Karpas-422 (cell line): Measurements from ENCODE around the gene PPP2R2D. TPM values are rescaled to one million over a fixed set of nuclear protein-coding genes. Genes with fewer than 3 reads are reported as not detected.

Experiments
- DNase-seq: peaks from one replicate; pipeline ENCODE4 v3.0.0-alpha.2; 2015
- H2AFZ ChIP-seq: fragments of 200-600 bp; sonication (generic); 2 replicates; pipeline ENCODE4 v1.6.1; 2014; ENCODE audit warnings: antibody characterized with exemption, low read length, mixed read lengths
- H3K27ac ChIP-seq: fragments of 200-600 bp; sonication (generic); 2 replicates; pipeline ENCODE4 v1.5.1; 2014; ENCODE audit warnings: mild to moderate bottlenecking, low read length, moderate library complexity
- H3K27me3 ChIP-seq: fragments of 200-600 bp; sonication (generic); 2 replicates; pipeline ENCODE4 v1.6.1; 2014; ENCODE audit warnings: low read length, mixed read lengths
- H3K36me3 ChIP-seq: fragments of 200-600 bp; sonication (generic); 2 replicates; pipeline ENCODE4 v1.6.1; 2014; ENCODE audit warnings: low read length, mixed read lengths; ENCODE audit not compliant: insufficient read depth
- H3K4me1 ChIP-seq: fragments of 200-600 bp; sonication (generic); 2 replicates; pipeline ENCODE4 v1.6.1; 2014; ENCODE audit warnings: mild to moderate bottlenecking, low read length, mixed read lengths
- H3K4me2 ChIP-seq: fragments of 200-600 bp; sonication (generic); 2 replicates; pipeline ENCODE4 v1.6.1; 2014; ENCODE audit warnings: low read length, low read depth, mild to moderate bottlenecking; ENCODE audit not compliant: poor library complexity, severe bottlenecking
- H3K4me3 ChIP-seq: fragments of 200-600 bp; sonication (generic); 2 replicates; pipeline ENCODE4 v1.5.1; 2014; ENCODE audit warnings: mild to moderate bottlenecking, antibody characterized with exemption, low read length, mixed read lengths
- H3K79me2 ChIP-seq: fragments of 200-600 bp; sonication (generic); 2 replicates; pipeline ENCODE4 v1.6.1; 2014; ENCODE audit warnings: mild to moderate bottlenecking, low read length, mixed read lengths
- H3K9ac ChIP-seq: fragments of 200-600 bp; sonication (generic); 2 replicates; pipeline ENCODE4 v1.6.0; 2014; ENCODE audit warnings: low read length
- H3K9me2 ChIP-seq: fragments of 200-600 bp; sonication (generic), shearing (Covaris generic); replicated peaks from 2 replicates; pipeline ENCODE4 v1.6.0; 2014; ENCODE audit warnings: mild to moderate bottlenecking, low read length, moderate library complexity; ENCODE audit not compliant: insufficient read depth
- H3K9me3 ChIP-seq: fragments of 300-700, 200-600 bp; sonication (generic); 2 replicates; pipeline ENCODE4 v1.6.1; 2014; ENCODE audit warnings: low read length, mixed read lengths
- H4K20me1 ChIP-seq: fragments of 200-600 bp; sonication (generic); 2 replicates; pipeline ENCODE4 v1.6.1; 2014; ENCODE audit warnings: mild to moderate bottlenecking, antibody characterized with exemption, low read length, low read depth; ENCODE audit not compliant: insufficient read depth
- total RNA-seq: library from RNA; depleted of rRNA; stranded (reverse); fragments of >200 nt; shearing (Covaris generic); gene quantifications from 2 replicates; pipeline ENCODE4 v1.2.3, GENCODE V29; 2014; ENCODE audit warnings: low replicate concordance

PPP2R2D gene
- total RNA-seq, 1 experiment from 2014 or later: 32.9 TPM

DNA sequence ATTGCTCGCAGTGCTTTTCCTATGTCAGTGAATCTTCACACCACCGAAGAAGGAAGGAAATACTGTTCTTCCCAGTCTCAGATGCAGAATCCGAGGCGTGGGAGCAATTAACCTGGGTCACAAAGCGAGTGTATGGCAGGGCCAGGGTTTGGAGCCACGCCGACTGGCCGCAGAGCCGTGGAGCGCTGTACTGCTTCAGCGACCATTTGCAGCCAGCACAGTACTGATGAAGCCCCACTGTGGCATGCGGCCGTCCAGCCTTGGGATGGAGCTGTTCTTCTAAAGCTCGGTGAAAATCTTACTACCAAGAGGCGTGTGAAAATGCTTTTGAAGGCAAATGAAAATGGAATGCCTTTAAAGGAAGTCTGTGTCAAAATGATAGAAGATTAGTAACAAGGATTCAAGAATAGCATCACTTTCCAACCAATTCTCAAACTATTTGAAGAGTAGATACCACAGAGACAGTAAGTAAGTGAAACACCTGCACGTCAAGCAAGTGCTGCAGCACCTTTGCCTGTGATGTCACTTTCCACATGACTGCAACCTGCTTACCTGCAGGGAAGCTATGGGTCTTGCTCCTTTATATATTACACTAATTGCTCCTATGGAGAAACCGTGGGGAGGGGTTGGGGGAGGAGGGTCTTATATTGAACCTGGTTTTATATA, 4.9 kb downstream of the PPP2R2D start:
- Histone ChIP-seq H4K20me1 (peaks cover 34% of the 10 kb centered on the region), H3K4me3 (no peak overlapping the region)

GRCh38 chr10:131906269-131906639, 5.4 kb downstream of the PPP2R2D start:
- H3K79me2 ChIP-seq: peaks cover 97% of the 10 kb centered on the region
- no peaks in the 10 kb centered on the region for H3K9me2 ChIP-seq
- peaks cover 29% of the 10 kb centered on the region for H3K4me1 ChIP-seq
- H3K36me3 ChIP-seq: peaks cover 6% of the 10 kb centered on the region; the same call in 1 of the 2 replicates
- H2AFZ ChIP-seq: no peak overlapping the region
- H3K27me3 ChIP-seq: no peaks in the 10 kb centered on the region
- DNase-seq: peak; percentile 34
- no peak overlapping the region for H3K4me3 ChIP-seq
- H3K9me3 ChIP-seq: no peaks in the 10 kb centered on the region
- H3K9ac ChIP-seq: no peak overlapping the region
- H3K4me2 ChIP-seq: no peak overlapping the region
- peaks cover 34% of the 10 kb centered on the region for H4K20me1 ChIP-seq
- no peak overlapping the region for H3K27ac ChIP-seq

More for the DNA sequence above, 4.9 kb downstream of the PPP2R2D start:
- DNase-seq: peak; percentile 37
- Histone ChIP-seq H3K9ac (no peak overlapping the region), H3K27ac (no peak overlapping the region), H3K36me3 (peaks cover 6% of the 10 kb centered on the region; the same call in 1 of the 2 replicates), H3K4me2 (no peak overlapping the region), H2AFZ (no peak overlapping the region), H3K9me2 (no peaks in the 10 kb centered on the region), H3K27me3 (no peaks in the 10 kb centered on the region), H3K79me2 (peaks cover 94% of the 10 kb centered on the region), H3K9me3 (no peaks in the 10 kb centered on the region), H3K4me1 (peaks cover 29% of the 10 kb centered on the region)

GRCh38 chr10:131907679-131908078, 6.9 kb downstream of the PPP2R2D start:
- Histone ChIP-seq H3K4me2 (no peak overlapping the region), H3K9me3 (no peaks in the 10 kb centered on the region), H3K4me1 (peaks cover 21% of the 10 kb centered on the region), H3K9ac (no peak overlapping the region), H4K20me1 (peaks cover 31% of the 10 kb centered on the region), H3K9me2 (no peaks in the 10 kb centered on the region), H3K27ac (no peak overlapping the region), H3K4me3 (no peak overlapping the region), H3K36me3 (peaks cover 16% of the 10 kb centered on the region), H3K79me2 (peaks cover 97% of the 10 kb centered on the region), H2AFZ (no peak overlapping the region), H3K27me3 (no peaks in the 10 kb centered on the region)
- DNase-seq: peak; percentile 31

DNA sequence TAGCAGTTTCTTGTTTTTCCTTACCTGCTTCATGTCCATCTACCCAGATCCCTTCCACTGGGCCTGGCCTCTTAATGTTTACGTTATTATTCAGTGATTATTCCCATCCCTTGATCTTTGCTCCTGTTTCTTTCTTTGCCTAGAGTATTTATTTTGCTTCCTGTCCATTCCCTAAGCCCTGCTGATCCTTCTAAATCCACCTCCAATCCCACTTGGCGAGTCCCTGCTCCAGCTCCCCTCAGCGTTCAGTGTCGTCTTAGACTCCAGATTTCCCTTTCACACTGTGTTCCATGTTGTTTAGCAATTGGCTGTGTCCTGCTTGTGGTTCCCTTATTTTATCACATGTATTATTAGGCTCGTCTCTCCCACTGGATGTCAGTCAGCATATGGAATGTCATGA, 7.3 kb downstream of the PPP2R2D start:
- Histone ChIP-seq H2AFZ (no peak overlapping the region), H3K36me3 (peaks cover 16% of the 10 kb centered on the region), H4K20me1 (peaks cover 31% of the 10 kb centered on the region), H3K9me2 (no peaks in the 10 kb centered on the region), H3K9ac (no peak overlapping the region), H3K27me3 (no peaks in the 10 kb centered on the region), H3K27ac (no peak overlapping the region), H3K4me1 (peaks cover 21% of the 10 kb centered on the region), H3K4me3 (no peak overlapping the region), H3K9me3 (no peaks in the 10 kb centered on the region), H3K4me2 (no peak overlapping the region), H3K79me2 (peaks cover 96% of the 10 kb centered on the region)
- DNase-seq: peak; percentile 37

DNA sequence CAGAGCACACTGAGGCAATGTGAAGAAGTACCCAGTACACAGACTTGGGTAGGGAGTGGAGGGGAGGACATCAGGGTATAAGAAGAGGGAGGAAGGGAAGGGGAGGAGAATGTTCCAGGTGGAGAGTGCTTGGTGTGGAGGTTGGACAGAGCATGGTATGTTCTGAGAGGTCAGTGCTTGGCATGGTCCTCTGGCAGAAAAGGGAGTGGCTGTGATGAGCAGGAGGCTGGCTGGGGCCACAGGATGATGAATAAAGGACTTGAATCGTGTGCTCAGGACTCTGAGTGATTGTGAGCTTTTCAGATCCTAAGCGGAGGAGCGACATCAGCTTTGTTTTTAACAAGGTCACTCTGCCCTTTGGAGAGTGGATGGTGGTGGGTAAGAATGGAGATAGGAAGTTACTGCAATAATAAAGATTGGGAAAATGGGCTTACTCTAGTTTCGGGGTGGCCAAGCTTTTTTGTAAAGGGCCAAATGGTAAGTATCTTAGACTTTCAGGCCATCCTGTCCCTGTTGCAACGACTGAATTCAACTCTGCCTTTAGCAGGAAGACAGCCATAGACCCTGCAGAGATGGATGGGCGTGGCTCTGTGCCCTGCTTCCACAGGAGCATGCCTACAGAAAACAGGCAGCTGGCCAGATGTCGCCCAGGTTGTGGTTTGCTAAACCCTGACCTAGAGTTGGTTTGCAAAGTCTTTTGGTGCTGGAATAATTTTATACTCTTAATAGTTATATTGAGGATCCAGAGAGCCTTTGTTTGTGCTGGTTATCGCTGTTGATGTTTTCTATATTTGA, 8.4 kb downstream of the PPP2R2D start:
- Histone ChIP-seq H3K27me3 (no peaks in the 10 kb centered on the region), H3K4me3 (no peak overlapping the region), H3K27ac (no peak overlapping the region), H3K79me2 (peaks cover 97% of the 10 kb centered on the region), H3K9ac (no peak overlapping the region), H3K4me1 (peaks cover 26% of the 10 kb centered on the region), H3K9me3 (no peaks in the 10 kb centered on the region), H2AFZ (no peak overlapping the region), H4K20me1 (peaks cover 25% of the 10 kb centered on the region), H3K36me3 (peaks cover 16% of the 10 kb centered on the region), H3K9me2 (no peaks in the 10 kb centered on the region), H3K4me2 (no peak overlapping the region)
- no peak for DNase-seq

DNA sequence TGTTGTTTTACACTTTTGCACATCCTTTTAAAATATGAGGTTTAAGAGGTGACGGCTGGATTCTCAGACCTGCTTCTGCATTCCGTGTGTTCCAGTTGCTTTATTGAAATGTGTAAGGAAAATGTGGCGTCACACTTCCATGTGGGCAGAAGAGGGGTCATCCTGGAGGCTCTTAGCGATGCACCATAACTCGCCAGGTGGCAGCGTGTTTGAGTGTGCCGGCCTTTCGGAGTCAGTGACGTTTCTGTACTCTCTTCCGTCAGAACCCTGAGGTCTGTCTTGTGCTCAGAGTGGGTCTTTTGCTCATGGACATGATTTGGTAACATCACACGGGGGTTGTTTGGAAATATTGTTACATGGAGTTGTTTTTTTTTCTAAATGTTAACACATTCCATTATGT, 9.1 kb downstream of the PPP2R2D start:
- H3K4me1 ChIP-seq: peaks cover 25% of the 10 kb centered on the region
- peaks cover 97% of the 10 kb centered on the region for H3K79me2 ChIP-seq
- H3K4me3 ChIP-seq: no peak overlapping the region
- H2AFZ ChIP-seq: no peak overlapping the region
- peaks cover 26% of the 10 kb centered on the region for H4K20me1 ChIP-seq
- H3K9me3 ChIP-seq: no peaks in the 10 kb centered on the region
- H3K4me2 ChIP-seq: no peak overlapping the region
- DNase-seq: no peak
- H3K27me3 ChIP-seq: no peaks in the 10 kb centered on the region
- H3K9ac ChIP-seq: no peak overlapping the region
- no peaks in the 10 kb centered on the region for H3K9me2 ChIP-seq
- H3K27ac ChIP-seq: no peak overlapping the region
- H3K36me3 ChIP-seq: peaks cover 18% of the 10 kb centered on the region

DNA sequence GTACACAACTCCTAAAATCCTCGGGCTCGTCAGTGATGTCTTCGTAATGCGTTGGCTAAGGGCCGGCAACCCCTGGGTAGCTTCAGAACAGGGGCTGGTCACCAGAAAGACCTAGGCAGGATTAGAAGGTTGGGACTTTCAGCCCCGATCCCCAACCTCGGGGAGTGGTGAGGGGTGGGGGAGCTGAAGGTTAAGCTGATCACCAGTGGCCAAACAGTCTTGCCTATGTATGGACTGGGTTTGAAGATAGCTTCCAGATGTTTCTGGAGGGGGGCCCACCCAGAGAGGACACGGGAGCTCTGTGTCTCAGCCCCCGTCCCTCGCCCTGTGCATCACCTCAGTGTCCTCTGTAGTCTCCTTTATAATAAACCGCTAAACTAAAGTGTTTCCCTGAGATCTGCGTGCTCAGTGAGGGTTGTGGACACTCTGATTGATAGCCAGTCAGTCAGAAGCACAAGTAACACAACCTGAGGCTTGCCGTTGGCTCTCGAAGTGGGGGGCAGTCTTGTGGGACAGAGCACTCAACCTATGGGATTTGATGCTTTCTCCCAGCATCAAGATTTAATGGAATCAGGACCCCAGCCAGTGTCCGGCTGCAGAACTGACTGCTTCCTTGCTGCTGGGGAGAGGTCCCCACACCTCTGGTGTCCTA, 10.0 kb downstream of the PPP2R2D start:
- Histone ChIP-seq H3K4me1 (peaks cover 21% of the 10 kb centered on the region), H3K4me2 (no peak overlapping the region), H4K20me1 (peaks cover 18% of the 10 kb centered on the region)

GRCh38 chr10:131911451-131911850, 10.6 kb downstream of the PPP2R2D start:
- H4K20me1 ChIP-seq: peaks cover 15% of the 10 kb centered on the region
- H3K79me2 ChIP-seq: peaks cover 97% of the 10 kb centered on the region
- peaks cover 14% of the 10 kb centered on the region for H3K36me3 ChIP-seq
- H3K4me2 ChIP-seq: no peak overlapping the region
- no peak overlapping the region for H3K4me3 ChIP-seq
- H3K27ac ChIP-seq: no peak overlapping the region
- no peak overlapping the region for H2AFZ ChIP-seq
- H3K4me1 ChIP-seq: peaks cover 20% of the 10 kb centered on the region
- no peaks in the 10 kb centered on the region for H3K9me3 ChIP-seq
- no peak overlapping the region for H3K9ac ChIP-seq
- no peaks in the 10 kb centered on the region for H3K27me3 ChIP-seq
- no peaks in the 10 kb centered on the region for H3K9me2 ChIP-seq
- DNase-seq: no peak

More for the DNA sequence above, 10.0 kb downstream of the PPP2R2D start:
- Histone ChIP-seq H3K27me3 (no peaks in the 10 kb centered on the region), H3K9me2 (no peaks in the 10 kb centered on the region), H3K79me2 (peaks cover 97% of the 10 kb centered on the region), H3K4me3 (no peak overlapping the region), H3K9me3 (no peaks in the 10 kb centered on the region), H3K27ac (no peak overlapping the region), H3K36me3 (peaks cover 16% of the 10 kb centered on the region), H2AFZ (no peak overlapping the region), H3K9ac (no peak overlapping the region)
- DNase-seq: no peak
